ENCODE data around the gene MACC1. TPM values are rescaled to one million over a fixed set of nuclear protein-coding genes. Genes with fewer than 3 reads are reported as not detected.
"Not testable (repeated sequence)": the region's sequence is repeated elsewhere in the genome, so short reads cannot be mapped to it uniquely, and the experiment has no call there.

MACC1 gene
- total RNA-seq, 1 donor from 2014 or later = 0.16 TPM

DNA sequence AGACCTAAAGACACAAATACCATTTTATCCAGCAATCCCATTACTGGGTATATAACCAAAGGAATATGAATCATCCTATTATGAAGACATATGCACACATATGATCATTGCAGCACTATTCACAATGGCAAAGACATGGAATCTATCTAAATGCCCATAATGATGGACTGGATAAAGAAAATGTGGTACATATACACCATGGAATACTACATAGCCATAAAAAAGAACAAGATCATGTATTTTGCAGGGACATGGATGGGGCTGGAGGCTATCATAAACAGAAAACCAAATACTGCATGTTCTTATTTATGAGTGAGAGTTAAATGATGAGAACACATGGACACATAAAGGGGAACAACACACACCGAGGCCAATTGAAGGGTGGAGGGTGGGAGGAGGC lies 3.8 kb downstream of the MACC1 start:
- no peak for ATAC-seq
- no peak for DNase-seq (ENCODE audit: missing footprints)
- intact Hi-C loops (cut with DNase I) = no loop called here

DNA sequence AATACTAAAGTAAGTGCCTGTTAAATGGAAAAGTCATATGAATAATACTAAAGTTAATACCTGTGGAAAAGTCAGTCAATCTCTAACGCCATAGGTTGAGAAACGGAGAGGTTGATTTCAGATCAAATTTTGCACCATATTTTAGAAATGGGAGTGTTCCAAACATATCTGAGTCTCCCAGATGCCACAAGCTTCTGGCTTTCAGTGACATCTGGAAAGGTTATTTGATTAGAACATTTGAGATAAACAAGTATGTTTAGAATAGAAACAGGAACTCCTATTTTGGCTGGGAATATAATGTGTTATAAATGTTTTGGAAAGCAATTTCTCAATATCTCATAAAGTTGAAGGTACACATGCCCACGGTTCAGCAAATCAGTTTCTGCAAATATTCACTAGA lies 5.8 kb downstream of the MACC1 start:
- intact Hi-C loops (cut with DNase I) = no loop called here
- DNase-seq (ENCODE audit: missing footprints) (no peak), ATAC-seq (no peak)

DNA sequence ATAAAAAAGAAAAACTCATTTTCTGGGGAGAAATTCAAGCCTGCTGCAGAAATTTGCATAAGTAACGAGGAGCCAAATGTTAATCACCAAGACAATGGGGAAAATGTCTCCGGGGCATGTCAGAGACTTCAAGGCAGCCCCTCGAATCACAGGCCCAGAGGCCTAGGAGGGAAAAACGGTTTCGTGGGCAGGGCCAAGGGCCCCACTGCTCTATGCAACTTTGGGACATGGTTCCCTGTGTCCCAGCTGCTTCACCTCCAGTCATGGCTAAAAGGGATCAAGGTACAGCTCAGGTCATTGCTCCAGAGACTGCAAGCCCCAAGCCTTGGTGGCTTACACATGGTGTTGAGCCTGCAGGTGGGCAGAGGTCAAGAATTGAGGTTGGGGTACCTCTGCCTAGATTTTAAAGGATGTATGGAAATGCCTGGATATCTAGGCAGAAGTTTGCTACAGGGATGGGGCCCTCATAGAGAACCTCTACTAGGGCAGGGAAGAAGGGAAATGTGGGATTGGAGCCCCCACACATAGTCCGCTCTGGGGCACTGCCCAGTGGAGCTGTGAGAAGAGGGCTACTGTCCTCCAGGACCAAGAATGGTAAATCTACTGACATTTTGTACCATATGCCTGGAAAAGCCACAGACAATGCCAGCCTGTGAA lies 8.4 kb downstream of the MACC1 start:
- ATAC-seq = no peak
- intact Hi-C loops (cut with DNase I) = no loop called here
- no peak for DNase-seq (ENCODE audit: missing footprints)

GRCh38 chr7:20207811-20208210 lies 9.4 kb downstream of the MACC1 start:
- ATAC-seq; DNase-seq (ENCODE audit: missing footprints); intact Hi-C loops (cut with DNase I): not testable (repeated sequence)

GRCh38 chr7:20206104-20206896 lies 10.9 kb downstream of the MACC1 start:
- intact Hi-C loops (cut with DNase I) = no loop called here
- ATAC-seq (no peak), DNase-seq (ENCODE audit: missing footprints) (no peak)

- intact Hi-C loops (cut with DNase I) = no loop called here
- ATAC-seq = no peak
These were observed 13.9 kb downstream of the MACC1 start for GRCh38 chr7:20203316-20203715.

DNA sequence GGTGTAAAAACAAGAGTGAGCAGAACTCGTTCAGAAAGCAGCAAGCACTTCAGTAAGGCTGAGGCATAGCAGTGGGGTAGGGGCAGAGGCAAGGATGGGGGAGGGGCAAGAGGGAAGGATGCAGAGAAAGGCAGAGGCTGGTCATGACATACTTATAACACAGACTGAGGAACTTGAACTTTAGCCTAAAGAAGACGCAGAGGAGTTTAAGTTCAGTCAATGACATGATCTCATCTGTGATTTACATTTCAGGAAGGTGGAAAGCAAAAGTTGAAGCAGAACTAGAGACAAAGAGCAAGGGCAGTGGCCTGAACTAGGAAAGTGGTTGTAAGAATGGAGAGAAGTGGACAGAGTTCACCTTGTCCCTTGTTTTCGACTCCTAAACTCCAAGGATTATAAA lies 15.8 kb downstream of the MACC1 start:
- intact Hi-C loops (cut with DNase I) = no loop called here
- ATAC-seq (no peak), DNase-seq (ENCODE audit: missing footprints) (no peak)

More at GRCh38 chr7:20203316-20203715, 13.9 kb downstream of the MACC1 start:
- no peak for DNase-seq (ENCODE audit: missing footprints)

GRCh38 chr7:20200971-20201370 lies 16.2 kb downstream of the MACC1 start:
- intact Hi-C loops (cut with DNase I) = no loop called here
- DNase-seq (ENCODE audit: missing footprints) (no peak), ATAC-seq (no peak)

DNA sequence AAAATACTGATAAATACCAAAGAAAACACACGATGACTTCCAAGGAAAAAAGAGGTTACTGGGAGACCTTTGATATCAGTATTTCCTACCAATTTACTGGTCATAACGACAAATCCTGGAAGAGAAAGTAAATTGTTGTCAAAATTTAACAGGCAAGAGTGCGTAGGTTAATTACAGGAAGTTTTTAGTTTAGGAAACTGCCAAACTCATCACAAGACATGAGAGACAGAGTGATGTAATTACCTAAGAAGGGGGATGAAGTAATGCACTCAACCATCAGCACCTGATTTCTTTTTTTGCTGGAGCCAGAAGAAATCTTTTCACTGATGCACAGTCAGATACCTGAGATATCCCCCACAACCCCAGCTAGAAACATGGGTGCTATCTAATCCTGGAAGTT lies 16.8 kb downstream of the MACC1 start:
- intact Hi-C loops (cut with DNase I) = no loop called here
- DNase-seq (ENCODE audit: missing footprints) (no peak), ATAC-seq (no peak)

GRCh38 chr7:20199015-20199737 lies 18.0 kb downstream of the MACC1 start:
- ATAC-seq (peak; percentile 74), DNase-seq (ENCODE audit: missing footprints) (no peak)
- intact Hi-C loops (cut with DNase I) = no loop called here

- intact Hi-C loops (cut with DNase I) = no loop called here
- no peak for DNase-seq (ENCODE audit: missing footprints)
- no peak for ATAC-seq
These were observed 18.9 kb downstream of the MACC1 start for GRCh38 chr7:20198260-20198659.

DNA sequence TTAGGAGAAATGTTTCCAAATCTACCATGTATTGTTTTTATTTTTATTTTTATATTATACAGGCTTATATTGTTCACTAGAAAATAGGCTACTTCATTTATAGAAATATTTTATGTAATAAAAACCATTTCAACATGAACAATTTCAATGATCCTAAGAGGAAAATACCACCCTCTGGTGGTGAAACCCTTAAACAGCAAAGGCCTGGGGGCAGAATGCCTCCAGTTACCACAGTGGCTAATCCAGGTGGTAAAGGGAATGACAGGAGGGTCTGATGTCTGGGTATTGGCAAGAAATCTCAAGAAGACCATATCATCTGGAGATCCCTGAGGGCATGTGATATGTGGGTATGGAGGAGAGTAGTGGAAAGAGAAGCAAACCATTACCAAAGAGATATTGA lies 19.3 kb downstream of the MACC1 start:
- intact Hi-C loops (cut with DNase I) = no loop called here
- ATAC-seq = no peak
- DNase-seq (ENCODE audit: missing footprints) = no peak

DNA sequence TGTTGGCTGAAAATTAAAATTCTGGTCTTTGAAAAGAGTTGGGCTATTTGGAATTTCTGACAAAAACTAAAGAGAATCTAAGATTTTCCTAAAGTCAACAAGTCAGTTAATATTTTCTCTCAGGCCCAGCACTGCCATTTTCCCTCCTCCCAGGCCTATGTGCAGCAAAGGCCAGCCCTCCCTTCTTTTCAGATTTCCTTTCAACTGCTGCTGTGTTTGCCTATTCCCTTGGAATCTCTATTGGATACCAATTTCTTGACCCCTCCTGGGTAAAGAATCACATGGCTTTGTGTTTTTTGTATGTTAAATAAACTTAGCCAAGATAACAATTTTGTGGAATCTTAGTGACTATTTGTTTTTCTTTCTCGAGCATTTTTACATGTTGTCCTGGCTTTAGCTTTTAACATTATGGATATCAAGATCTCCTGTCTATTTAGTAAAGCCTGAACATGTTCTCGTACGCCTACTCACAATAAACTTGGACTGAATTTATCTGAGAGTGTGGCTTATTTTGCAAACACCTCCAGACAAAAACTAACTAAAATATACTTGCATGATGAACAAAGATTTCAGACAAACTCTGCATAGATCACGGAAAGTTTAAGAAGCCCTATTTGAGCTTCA lies 19.9 kb downstream of the MACC1 start:
- DNase-seq (ENCODE audit: missing footprints) = no peak
- intact Hi-C loops (cut with DNase I) = no loop called here
- ATAC-seq = no peak

DNA sequence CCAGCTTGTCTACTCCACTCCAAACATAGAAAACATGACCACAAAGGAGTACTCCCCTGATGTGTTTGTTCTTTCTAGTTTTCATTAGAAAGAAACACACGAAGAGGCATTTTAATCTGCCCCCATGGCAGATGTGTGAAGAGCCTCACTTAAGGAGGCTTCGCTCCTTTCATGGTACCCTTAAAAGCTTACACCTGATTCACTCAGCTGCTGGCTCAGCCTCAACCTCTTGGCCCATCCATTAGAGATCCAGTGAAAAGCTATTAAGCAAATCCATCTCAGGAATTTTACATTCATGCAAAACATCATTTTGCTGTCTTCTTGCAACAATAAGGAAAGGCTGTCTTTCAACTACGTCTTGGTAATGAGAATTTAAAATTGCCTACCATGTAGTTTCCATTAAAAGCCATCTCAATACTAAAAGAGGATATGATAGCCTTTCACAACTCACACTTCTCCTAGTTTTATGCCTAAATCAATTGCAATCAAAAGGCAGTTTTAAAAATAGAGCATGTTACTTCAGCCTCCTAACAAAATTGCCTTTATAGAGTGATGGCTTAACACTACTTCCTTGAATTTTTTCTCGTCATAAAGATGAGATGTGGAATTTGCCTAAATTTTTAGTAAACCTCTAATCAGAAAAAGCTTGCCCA lies 22.7 kb downstream of the MACC1 start:
- intact Hi-C loops (cut with DNase I) = no loop called here
- no peak for DNase-seq (ENCODE audit: missing footprints)
- no peak for ATAC-seq

- intact Hi-C loops (cut with DNase I) = no loop called here
- ATAC-seq (no peak), DNase-seq (ENCODE audit: missing footprints) (no peak)
These were observed 23.3 kb downstream of the MACC1 start for GRCh38 chr7:20193873-20194272.

DNA sequence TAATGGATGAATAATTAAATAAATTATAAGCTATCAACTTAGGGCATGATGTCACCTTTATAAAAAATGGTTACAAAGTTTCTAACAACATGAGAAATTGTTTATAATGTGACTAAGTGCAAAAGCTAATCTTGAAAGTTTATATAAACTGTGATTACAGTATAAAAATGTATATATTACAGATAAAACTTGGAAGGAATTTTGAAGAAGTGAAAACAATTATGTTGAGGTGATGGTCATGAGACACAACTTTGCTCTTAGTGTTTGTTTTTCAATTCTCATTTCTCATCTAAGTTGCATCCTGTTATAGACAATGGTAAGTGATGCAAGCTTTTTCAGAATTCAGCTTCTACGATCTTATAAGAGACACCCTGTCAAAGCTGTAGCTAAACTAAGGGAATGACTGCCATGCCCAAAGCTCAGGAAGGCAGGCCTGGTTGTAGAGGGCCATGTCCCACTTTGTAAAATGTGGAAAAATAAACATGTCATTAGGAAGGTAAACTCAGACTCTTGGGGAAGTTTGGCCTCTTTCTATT lies 23.9 kb downstream of the MACC1 start:
- ATAC-seq (no peak), DNase-seq (ENCODE audit: missing footprints) (no peak)
- intact Hi-C loops (cut with DNase I) = no loop called here

DNA sequence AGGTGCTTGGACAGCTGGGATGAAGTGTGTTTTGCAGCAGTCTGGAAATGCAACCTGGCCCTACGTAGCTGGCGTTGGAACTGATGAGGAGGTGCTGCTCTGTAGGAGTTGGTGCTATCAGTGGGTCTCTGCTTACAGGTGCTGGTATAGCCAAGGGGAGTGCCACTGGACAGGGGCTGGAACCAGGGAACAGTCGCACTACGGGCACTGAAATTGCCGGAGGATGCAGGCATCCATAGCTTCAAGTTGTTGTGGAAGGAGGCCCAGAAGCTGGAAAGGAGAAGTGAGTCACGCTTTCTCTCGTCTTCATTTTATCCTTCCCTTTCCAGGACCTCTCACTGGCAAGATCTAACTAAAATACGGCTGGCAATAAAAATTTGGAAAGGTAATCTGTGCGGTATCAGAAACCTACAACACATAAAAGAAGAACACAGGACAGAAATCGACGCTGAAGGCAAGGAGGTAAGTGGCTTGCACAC lies 25.8 kb downstream of the MACC1 start:
- DNase-seq (ENCODE audit: missing footprints) (no peak), ATAC-seq (no peak)
- intact Hi-C loops (cut with DNase I) = no loop called here

GRCh38 chr7:20190560-20191390 lies 26.4 kb downstream of the MACC1 start:
- ATAC-seq (no peak), DNase-seq (ENCODE audit: missing footprints) (no peak)
- intact Hi-C loops (cut with DNase I) = no loop called here
